GM12878 (cell line): ENCODE results near the gene NUP85. TPM values are rescaled to one million over a fixed set of nuclear protein-coding genes. Genes with fewer than 3 reads are reported as not detected.
A peak's percentile ranks its signal among the peaks of the same experiment; 100 is the strongest.

Source experiments
- CBFB ChIP-seq: IDR thresholded peaks from 2 replicates; pipeline ENCODE4 v1.6.1; 2016; ENCODE audit warnings: antibody characterized with exemption, low read depth
- CREM ChIP-seq: IDR thresholded peaks from 2 replicates; pipeline ENCODE4 v1.6.1; 2014; ENCODE audit warnings: antibody characterized with exemption, low read depth
- DPF2 ChIP-seq: fragments of 450-650 bp; IDR thresholded peaks from 2 replicates; pipeline ENCODE4 v1.6.1; 2017; ENCODE audit warnings: mild to moderate bottlenecking
- FOXM1 ChIP-seq: IDR thresholded peaks from 2 replicates; pipeline ENCODE4 v1.6.1; 2012; ENCODE audit warnings: low read depth, mild to moderate bottlenecking, inconsistent platforms, low read length, moderate library complexity
- HDAC2 ChIP-seq: fragments of 200-600 bp; sonication (generic); IDR thresholded peaks from 2 replicates; pipeline ENCODE4 v1.6.1; 2017
- HSF1 ChIP-seq: fragments of 150-350 bp; IDR thresholded peaks from 2 replicates; pipeline ENCODE4 v1.6.1; 2014; ENCODE audit warnings: mild to moderate bottlenecking, low read depth, low read length
- IRF4 ChIP-seq: IDR thresholded peaks from 2 replicates; pipeline ENCODE4 v1.6.1; 2011; ENCODE audit warnings: low read depth, low read length
- MTA2 ChIP-seq: fragments of 450-650 bp; IDR thresholded peaks from 2 replicates; pipeline ENCODE4 v1.6.1; 2016; ENCODE audit warnings: low read depth, mild to moderate bottlenecking, moderate library complexity
- MXI1 ChIP-seq: fragments of 150-350 bp; IDR thresholded peaks from 2 replicates; pipeline ENCODE4 v1.6.1; 2011; ENCODE audit warnings: low read depth, mild to moderate bottlenecking, inconsistent platforms, low read length, improper control_type of control experiment
- NR2C1 ChIP-seq: fragments of 450-650 bp; IDR thresholded peaks from 2 replicates; pipeline ENCODE4 v1.6.1; 2017; ENCODE audit warnings: antibody characterized with exemption, mild to moderate bottlenecking, moderate library complexity
- PML ChIP-seq: IDR thresholded peaks from 2 replicates; pipeline ENCODE4 v1.6.1; 2012; ENCODE audit warnings: low read length, inconsistent platforms
- POLR2A ChIP-seq: IDR thresholded peaks from 2 replicates; pipeline ENCODE4 v1.6.1; 2011; ENCODE audit warnings: low read depth, mild to moderate bottlenecking, low read length
- SREBF1 ChIP-seq: IDR thresholded peaks from 2 replicates; pipeline ENCODE4 v1.6.1; 2012; ENCODE audit warnings: mild to moderate bottlenecking, low read length
- SREBF2 ChIP-seq: IDR thresholded peaks from 2 replicates; pipeline ENCODE4 v1.6.1; 2012; ENCODE audit warnings: mild to moderate bottlenecking, low read length
- STAT1 ChIP-seq: fragments of 450-650 bp; conservative IDR thresholded peaks from 2 replicates; pipeline ENCODE4 v1.6.1; 2014; ENCODE audit warnings: antibody characterized with exemption, mild to moderate bottlenecking
- SUZ12 ChIP-seq: fragments of 200-600 bp; sonication (generic); IDR thresholded peaks from one replicate; pipeline ENCODE4 v1.6.1; 2018; ENCODE audit warnings: antibody characterized with exemption, mild to moderate bottlenecking; ENCODE audit not compliant: unreplicated experiment
- TCF3 ChIP-seq: IDR thresholded peaks from 2 replicates; pipeline ENCODE4 v1.6.1; 2012; ENCODE audit warnings: low read depth, mild to moderate bottlenecking, low read length, borderline replicate concordance; ENCODE audit not compliant: insufficient read depth
- ZNF207 ChIP-seq: fragments of 450-650 bp; IDR thresholded peaks from 2 replicates; pipeline ENCODE4 v1.6.1; 2014; ENCODE audit warnings: antibody characterized with exemption, mild to moderate bottlenecking, borderline replicate concordance
- ZNF217 ChIP-seq: fragments of 450-650 bp; IDR thresholded peaks from 2 replicates; pipeline ENCODE4 v1.6.1; 2017; ENCODE audit warnings: antibody characterized with exemption, mild to moderate bottlenecking
- ZNF687 ChIP-seq: fragments of 450-650 bp; IDR thresholded peaks from 2 replicates; pipeline ENCODE4 v1.6.1; 2017; ENCODE audit warnings: mild to moderate bottlenecking, moderate library complexity
- polyA plus RNA-seq, 11 experiments: library from polyadenylated mRNA; depleted of rRNA in 4 of 11; unstranded in 6 of 11; stranded (reverse) in 5 of 11; fragments of >200 nt; fragmentation: Nextera tagmentation in 4 of 11; fragmentation: Illumina TruSeq in 1 of 11; extraction: Ambion mirVana in 4 of 11; extraction: Trizol in 1 of 11; gene quantifications; 1 replicate in 1 of 11; 2 replicates in 10 of 11; pipeline versions ENCODE4 v1.2.1 to v1.2.3, GENCODE V29; 2011 to 2016; ENCODE audit warnings: inconsistent platforms in 2 of 11, missing spikeins in 2 of 11, low read depth in 1 of 11
- total RNA-seq, 4 experiments: library from RNA; depleted of rRNA in 3 of 4; stranded (reverse); fragments of >200 nt in 3 of 4; fragmentation: Illumina TruSeq in 1 of 4; extraction: Trizol in 1 of 4; gene quantifications; 2 replicates each; pipeline versions ENCODE4 v1.2.1 to v1.2.3, GENCODE V29; 2013 to 2021
- TF ChIP-seq, protein P1 (sequence below): IDR thresholded peaks from 2 replicates; pipeline ENCODE4 v1.6.1; 2012; ENCODE audit warnings: low read length, inconsistent platforms
- TF ChIP-seq, protein P2 (sequence below): fragments of 150-350 bp; IDR thresholded peaks from 2 replicates; pipeline ENCODE4 v1.6.1; 2016; ENCODE audit warnings: low read depth, low read length

The NUP85 gene
- total and polyA plus RNA-seq, 10 of the 15 experiments (the other 5 are each of a cell fraction or from before 2014, with no cell fraction given) = 54.0 to 135 (median 95.4) TPM

- TF ChIP-seq, protein P1, sequence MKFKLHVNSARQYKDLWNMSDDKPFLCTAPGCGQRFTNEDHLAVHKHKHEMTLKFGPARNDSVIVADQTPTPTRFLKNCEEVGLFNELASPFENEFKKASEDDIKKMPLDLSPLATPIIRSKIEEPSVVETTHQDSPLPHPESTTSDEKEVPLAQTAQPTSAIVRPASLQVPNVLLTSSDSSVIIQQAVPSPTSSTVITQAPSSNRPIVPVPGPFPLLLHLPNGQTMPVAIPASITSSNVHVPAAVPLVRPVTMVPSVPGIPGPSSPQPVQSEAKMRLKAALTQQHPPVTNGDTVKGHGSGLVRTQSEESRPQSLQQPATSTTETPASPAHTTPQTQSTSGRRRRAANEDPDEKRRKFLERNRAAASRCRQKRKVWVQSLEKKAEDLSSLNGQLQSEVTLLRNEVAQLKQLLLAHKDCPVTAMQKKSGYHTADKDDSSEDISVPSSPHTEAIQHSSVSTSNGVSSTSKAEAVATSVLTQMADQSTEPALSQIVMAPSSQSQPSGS = no peak
- TF ChIP-seq MXI1 = 0 out of 2 replicates have a peak, but pooled peaks have one; percentile 51
- peak; percentile 68; the same call in 1 of the 2 replicates for TF ChIP-seq TCF3
- no peak for TF ChIP-seq IRF4
- no peak for TF ChIP-seq HSF1
- no peak for TF ChIP-seq HDAC2
- peak; percentile 79 for TF ChIP-seq POLR2A
- TF ChIP-seq, protein P2, sequence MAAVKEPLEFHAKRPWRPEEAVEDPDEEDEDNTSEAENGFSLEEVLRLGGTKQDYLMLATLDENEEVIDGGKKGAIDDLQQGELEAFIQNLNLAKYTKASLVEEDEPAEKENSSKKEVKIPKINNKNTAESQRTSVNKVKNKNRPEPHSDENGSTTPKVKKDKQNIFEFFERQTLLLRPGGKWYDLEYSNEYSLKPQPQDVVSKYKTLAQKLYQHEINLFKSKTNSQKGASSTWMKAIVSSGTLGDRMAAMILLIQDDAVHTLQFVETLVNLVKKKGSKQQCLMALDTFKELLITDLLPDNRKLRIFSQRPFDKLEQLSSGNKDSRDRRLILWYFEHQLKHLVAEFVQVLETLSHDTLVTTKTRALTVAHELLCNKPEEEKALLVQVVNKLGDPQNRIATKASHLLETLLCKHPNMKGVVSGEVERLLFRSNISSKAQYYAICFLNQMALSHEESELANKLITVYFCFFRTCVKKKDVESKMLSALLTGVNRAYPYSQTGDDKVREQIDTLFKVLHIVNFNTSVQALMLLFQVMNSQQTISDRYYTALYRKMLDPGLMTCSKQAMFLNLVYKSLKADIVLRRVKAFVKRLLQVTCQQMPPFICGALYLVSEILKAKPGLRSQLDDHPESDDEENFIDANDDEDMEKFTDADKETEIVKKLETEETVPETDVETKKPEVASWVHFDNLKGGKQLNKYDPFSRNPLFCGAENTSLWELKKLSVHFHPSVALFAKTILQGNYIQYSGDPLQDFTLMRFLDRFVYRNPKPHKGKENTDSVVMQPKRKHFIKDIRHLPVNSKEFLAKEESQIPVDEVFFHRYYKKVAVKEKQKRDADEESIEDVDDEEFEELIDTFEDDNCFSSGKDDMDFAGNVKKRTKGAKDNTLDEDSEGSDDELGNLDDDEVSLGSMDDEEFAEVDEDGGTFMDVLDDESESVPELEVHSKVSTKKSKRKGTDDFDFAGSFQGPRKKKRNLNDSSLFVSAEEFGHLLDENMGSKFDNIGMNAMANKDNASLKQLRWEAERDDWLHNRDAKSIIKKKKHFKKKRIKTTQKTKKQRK = no peak
- TF ChIP-seq CBFB = 0 out of 2 replicates have a peak, but pooled peaks have one; percentile 54
- no peak for TF ChIP-seq SREBF1
- 0 out of 2 replicates have a peak, but pooled peaks have one; percentile 52 for TF ChIP-seq STAT1
- TF ChIP-seq ZNF687 = peak; percentile 82
- TF ChIP-seq PML = no peak; the same call in 1 of the 2 replicates
- TF ChIP-seq DPF2 = peak; percentile 69; the same call in 1 of the 2 replicates
- peak; percentile 95 for TF ChIP-seq CREM
- TF ChIP-seq ZNF217 = peak; percentile 9; the same call in 1 of the 2 replicates
- no peak for TF ChIP-seq SREBF2
- peak; percentile 68 for TF ChIP-seq ZNF207
- peak; percentile 76 for TF ChIP-seq NR2C1
- no peak for TF ChIP-seq FOXM1
- TF ChIP-seq SUZ12 = no peak
- TF ChIP-seq MTA2 = no peak
Observed at GRCh38 chr17:75271233-75271954, 65.9 kb downstream of the NUP85 start (continued).
